A549 (cell line): ENCODE results near the gene ATP11A. TPM values are rescaled to one million over a fixed set of nuclear protein-coding genes. Genes with fewer than 3 reads are reported as not detected.

Experiments used
- ATAC-seq, 2 experiments: fragments of 200-7000 bp in 1 of 2; fragments of >200 bp in 1 of 2; cut with Nextera tagmentation in 1 of 2; cut with Tn5 transposase in 1 of 2; 3 replicates each; pipeline versions ENCODE4 v1.8.0 to v1.9.1; 2018 to 2020; ENCODE audit warnings: mild to moderate bottlenecking in 1 of 2, moderate library complexity in 1 of 2
- CTCF ChIA-PET: fragments of 300-600 bp; sonication (Branson Sonifier 250); formaldehyde crosslinking; extraction: SDS; loops from one replicate; lab custom pipeline; 2021; ENCODE audit warnings: antibody characterized with exemption, inconsistent platforms; lab: Yijun Ruan, JAX
- POLR2A ChIA-PET: fragments of 350-600 bp; formaldehyde crosslinking; extraction: SDS; loops from one replicate; lab custom pipeline; 2021; ENCODE audit warnings: antibody characterized with exemption, inconsistent platforms; lab: Yijun Ruan, JAX
- DNase-seq, 2 experiments: peaks; one replicate each; pipeline versions ENCODE4 v3.0.0 to v3.0.0-alpha.2; 2011 to 2016; ENCODE audit warnings: low read depth in 1 of 2, low spot score in 1 of 2
- FAIRE-seq: peaks from 2 replicates; lab custom pipeline; 2011; peaks lifted over from hg19 to GRCh38; lab: Jason Lieb, UNC
- H3K27ac ChIP-seq, 2 experiments: fragments of >200 bp; sonication (Bioruptor Twin); formaldehyde crosslinking; 3 replicates each; pipeline ENCODE4 v1.5.1; 2016 to 2017
- H3K4me1 ChIP-seq: fragments of >200 bp; sonication (Bioruptor Twin); formaldehyde crosslinking; 3 replicates; pipeline ENCODE4 v1.6.1; 2016
- H3K4me2 ChIP-seq: fragments of >200 bp; sonication (Bioruptor Twin); formaldehyde crosslinking; 3 replicates; pipeline ENCODE4 v1.6.1; 2016
- H3K4me3 ChIP-seq: fragments of >200 bp; sonication (Bioruptor Twin); formaldehyde crosslinking; 3 replicates; pipeline ENCODE4 v1.5.1; 2016
- H3K9me3 ChIP-seq: fragments of >200 bp; sonication (Bioruptor Twin); formaldehyde crosslinking; 3 replicates; pipeline ENCODE4 v1.6.1; 2016
- CHD2 ChIP-seq: fragments of 150-350 bp; IDR thresholded peaks from 2 replicates; pipeline ENCODE4 v1.6.1; 2014; ENCODE audit warnings: low read length; ENCODE audit not compliant: partially characterized antibody
- CTCF ChIP-seq: fragments of >200 bp; sonication (Bioruptor Twin); formaldehyde crosslinking; IDR thresholded peaks from 3 replicates; pipeline ENCODE4 v1.5.1; 2016
- ELK1 ChIP-seq: fragments of 150-350 bp; IDR thresholded peaks from 2 replicates; pipeline ENCODE4 v1.6.1; 2014; ENCODE audit warnings: low read depth, mild to moderate bottlenecking, low read length
- ESRRA ChIP-seq: fragments of 150-350 bp; IDR thresholded peaks from 2 replicates; pipeline ENCODE4 v1.6.1; 2014; ENCODE audit warnings: mild to moderate bottlenecking, low read length, borderline replicate concordance
- GATA3 ChIP-seq: IDR thresholded peaks from 2 replicates; pipeline ENCODE4 v1.6.1; 2012; ENCODE audit warnings: borderline replicate concordance
- HDAC2 ChIP-seq: fragments of 200-600 bp; sonication (generic); IDR thresholded peaks from 2 replicates; pipeline ENCODE4 v1.6.1; 2016
- HEYL ChIP-seq: fragments of 250-450 bp; sonication (Bioruptor Pico); IDR thresholded peaks from 2 replicates; pipeline ENCODE4 v1.8.0; 2021; ENCODE audit warnings: mild to moderate bottlenecking, moderate library complexity
- HMGXB4 ChIP-seq: fragments of 250-450 bp; sonication (Bioruptor Pico); IDR thresholded peaks from 2 replicates; pipeline ENCODE4 v1.5.0; 2021; ENCODE audit warnings: mild to moderate bottlenecking, moderate library complexity, borderline replicate concordance
- HOXA7 ChIP-seq: fragments of 250-450 bp; sonication (Bioruptor Pico); IDR thresholded peaks from 2 replicates; pipeline ENCODE4 v1.5.0; 2020; ENCODE audit warnings: mild to moderate bottlenecking, moderate library complexity
- HOXB13 ChIP-seq: fragments of 250-450 bp; sonication (Bioruptor Pico); IDR thresholded peaks from 2 replicates; pipeline ENCODE4 v1.5.0; 2020; ENCODE audit warnings: low read depth, mild to moderate bottlenecking, moderate library complexity
- KDM1A ChIP-seq: fragments of 200-600 bp; sonication (generic); IDR thresholded peaks from 2 replicates; pipeline ENCODE4 v1.6.1; 2016; ENCODE audit warnings: low read depth, mild to moderate bottlenecking
- NFE2L2 ChIP-seq: fragments of 150-350 bp; conservative IDR thresholded peaks from 2 replicates; pipeline ENCODE4 v1.6.1; 2014; ENCODE audit warnings: low read length
- PHF8 ChIP-seq: fragments of 200-600 bp; sonication (generic); IDR thresholded peaks from 2 replicates; pipeline ENCODE4 v1.6.1; 2016; ENCODE audit warnings: low read depth, mild to moderate bottlenecking, antibody characterized with exemption, moderate library complexity, borderline replicate concordance
- POLR2AphosphoS2 ChIP-seq: conservative IDR thresholded peaks from 2 replicates; pipeline ENCODE4 v1.6.1; 2012; ENCODE audit warnings: low read length, improper control_type of control experiment, inconsistent platforms
- RARB ChIP-seq: fragments of 250-450 bp; sonication (Bioruptor Pico); IDR thresholded peaks from 2 replicates; pipeline ENCODE4 v1.8.0; 2021; ENCODE audit warnings: mild to moderate bottlenecking, moderate library complexity
- RCOR1 ChIP-seq: fragments of 150-350 bp; IDR thresholded peaks from 2 replicates; pipeline ENCODE4 v1.6.1; 2014; ENCODE audit warnings: antibody characterized with exemption, low read length, low read depth
- REST ChIP-seq: fragments of 200-600 bp; sonication (generic); IDR thresholded peaks from 2 replicates; pipeline ENCODE4 v1.6.1; 2016; ENCODE audit warnings: antibody characterized with exemption, mild to moderate bottlenecking, moderate library complexity
- RNF2 ChIP-seq: fragments of 200-600 bp; sonication (generic); IDR thresholded peaks from 2 replicates; pipeline ENCODE4 v1.6.1; 2016; ENCODE audit warnings: low read depth, mild to moderate bottlenecking, antibody characterized with exemption, moderate library complexity, borderline replicate concordance
- ZC3H11A ChIP-seq: fragments of 450-650 bp; IDR thresholded peaks from 2 replicates; pipeline ENCODE4 v1.6.1; 2014; ENCODE audit warnings: antibody characterized with exemption, mild to moderate bottlenecking
- WGBS: methylation state at CpG from one replicate; pipeline ENCODE4 v1.1.6; 2017; ENCODE audit errors: missing lambda C conversion rate; 5-methylcytosine and 5-hydroxymethylcytosine counted together
- polyA plus RNA-seq, 4 experiments: library from polyadenylated mRNA; depleted of rRNA in 3 of 4; stranded (reverse); fragments of >200 nt; fragmentation: RNase III in 1 of 4; extraction: RNeasy Plus Mini Kit Qiagen cat#74134 plus additional on column Dnase treatment in 1 of 4; gene quantifications; 2 replicates in 3 of 4; 3 replicates in 1 of 4; pipeline ENCODE4 v1.2.3, GENCODE V29; 2011 to 2017

ATP11A gene
- polyA plus RNA-seq, 2 of the 4 experiments (the other 2 are of a cell fraction), result 4.1 to 8.0 TPM

DNA sequence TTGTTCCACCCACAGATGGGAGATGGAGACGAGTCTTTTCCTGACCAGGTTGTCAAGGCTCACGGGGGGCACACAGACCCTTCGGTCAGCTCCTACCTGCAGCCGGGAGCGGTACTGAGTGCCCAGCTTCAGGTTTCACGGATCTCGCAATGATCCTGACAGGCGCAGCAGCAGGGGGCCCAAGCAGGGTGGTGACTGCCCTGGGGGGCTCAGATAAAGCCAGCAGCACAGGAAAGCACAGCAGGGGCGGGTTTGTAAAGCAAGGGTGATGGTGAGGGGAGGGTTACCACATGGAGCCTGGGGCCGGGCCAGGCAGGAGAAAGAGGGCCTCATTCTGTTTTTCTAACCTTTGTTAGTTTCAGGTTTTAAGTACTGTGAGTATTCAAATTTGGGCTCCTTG lies 41.7 kb upstream of the ATP11A start:
- ATAC-seq (no peak), FAIRE-seq (no peak)

DNA sequence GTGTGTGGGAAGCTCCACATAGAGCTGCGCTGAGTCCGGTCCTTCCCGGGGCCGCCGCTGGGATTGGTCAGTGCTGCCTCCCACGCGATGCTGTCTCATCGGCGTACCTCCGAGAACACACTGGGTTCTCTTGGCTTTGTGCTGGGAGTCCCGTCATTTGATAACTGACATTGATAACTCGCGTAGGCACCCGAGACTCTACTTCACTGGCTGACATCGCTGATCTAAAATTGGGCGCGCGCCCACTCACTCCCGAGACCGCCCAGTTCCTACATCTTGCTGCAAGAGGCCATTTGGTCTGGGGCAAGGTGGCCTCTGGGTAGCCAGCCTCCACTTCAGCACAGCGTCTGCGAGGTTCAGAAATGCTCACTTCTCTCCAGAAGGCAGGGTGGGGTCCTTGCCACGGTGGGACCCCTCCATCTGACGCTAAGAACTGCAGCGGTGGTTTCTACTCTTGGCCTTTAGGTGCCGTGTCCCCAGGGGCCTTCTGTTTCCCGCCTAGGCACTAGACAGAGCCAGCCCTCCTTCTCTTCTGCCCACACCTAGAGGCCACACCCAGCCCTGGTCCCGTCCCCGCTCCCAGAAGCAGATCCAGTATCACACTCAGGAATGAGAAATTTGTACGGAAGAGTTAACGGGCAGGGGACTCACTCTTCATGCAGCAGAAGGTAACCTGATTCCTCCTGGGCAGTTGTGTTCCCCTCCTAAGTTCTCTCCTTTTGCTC lies 40.7 kb upstream of the ATP11A start:
- TF ChIP-seq ELK1 (no peak), RARB (CRISPR knock-in tag) (no peak), HEYL (CRISPR knock-in tag) (no peak), CHD2 (no peak), HMGXB4 (no peak), HOXA7 (CRISPR knock-in tag) (no peak), POLR2AphosphoS2 (no peak), HOXB13 (CRISPR knock-in tag) (no peak), HDAC2 (no peak), REST (no peak), GATA3 (no peak), RNF2 (no peak), ESRRA (no peak), KDM1A (no peak), PHF8 (no peak), CTCF (no peak), NFE2L2 (no peak)
- no peaks in the 10 kb centered on the region for H3K4me1 ChIP-seq
- ATAC-seq (no peak), FAIRE-seq (no peak), DNase-seq (no peak)
- WGBS, result 89% methylated on average over 25 of the region's 31 CpGs
- H3K27ac ChIP-seq, result no peak overlapping the region
- ChIA-PET CTCF (interaction anchor here (0.7 to 3.6 kb wide), 3 partner anchors 9 to 402 kb away, joined by 3 to 17 read pairs (median 4); no protein-coding TSS in a partner anchor), POLR2A (no interaction called here)
- H3K4me2 ChIP-seq, result no peak overlapping the region
- H3K4me3 ChIP-seq, result no peak overlapping the region
- H3K9me3 ChIP-seq, result no peaks in the 10 kb centered on the region

More for the DNA sequence above, 41.7 kb upstream of the ATP11A start:
- CTCF ChIA-PET, result no interaction called here
- Histone ChIP-seq H3K4me3 (no peak overlapping the region), H3K27ac (no peak overlapping the region), H3K9me3 (no peaks in the 10 kb centered on the region), H3K4me1 (no peaks in the 10 kb centered on the region), H3K4me2 (no peak overlapping the region)
- TF ChIP-seq ZC3H11A, result no peak
- TF ChIP-seq RCOR1, result no peak
- no peak for TF ChIP-seq HDAC2
- DNase-seq, result no peak
- 83% methylated on average over 8 of the region's 10 CpGs for WGBS
- POLR2A ChIA-PET, result no interaction called here
